ENCODE data around the gene TSSK6.

GRCh38 chr19:19485161-19485997, 30.0 kb downstream of the TSSK6 start:
- TF ChIP-seq CTCF (conservative IDR thresholded peaks at IDR 0.05; ENCODE audit: low read depth, low read length) (no peak), RCOR1 (IDR thresholded peaks at IDR 0.05; ENCODE audit: insufficient replicate concordance, low read length) (no peak), POLR2A (IDR thresholded peaks at IDR 0.05; ENCODE audit: low read depth, low read length) (no peak)

Measured in IMR-90 (cell line).